ENCODE results near the gene KCNK6. TPM values are rescaled to one million over a fixed set of nuclear protein-coding genes. Genes with fewer than 3 reads are reported as not detected.
A peak's percentile ranks its signal among the peaks of the same experiment; 100 is the strongest.

KCNK6 gene
- total RNA-seq, 1 experiment from 2014 or later: 6.1 TPM

GRCh38 chr19:38310279-38310670, 9.4 kb upstream of the KCNK6 start:
- H3K9me3 ChIP-seq: no peaks in the 10 kb centered on the region
- Mint-ChIP-seq H3K9me3 (ENCODE audit: unreplicated experiment) (no peaks in the 10 kb centered on the region), H3K36me3 (ENCODE audit: insufficient read depth, unreplicated experiment) (peaks cover 15% of the 10 kb centered on the region), H3K27me3 (ENCODE audit: insufficient read depth, unreplicated experiment) (no peaks in the 10 kb centered on the region), H3K4me1 (ENCODE audit: low read depth, unreplicated experiment) (peaks cover 6% of the 10 kb centered on the region), H3K27ac (ENCODE audit: unreplicated experiment) (no peak overlapping the region), H3K4me3 (ENCODE audit: unreplicated experiment) (no peak overlapping the region)
- DNase-seq: no peak
- no peaks in the 10 kb centered on the region for H3K27me3 ChIP-seq (replicated peaks; ENCODE audit: control insufficient read depth, insufficient read depth, low read length)
- no peak overlapping the region for H3K4me3 ChIP-seq (ENCODE audit: low read depth, low read length)
- intact Hi-C loops (cut with micrococcal nuclease; ENCODE audit: unreplicated experiment): no loop called here
- ChIA-PET POLR2A (no interaction called here), CTCF (no interaction called here)
- TF ChIP-seq CTCF (IDR thresholded peaks at IDR 0.05; ENCODE audit: insufficient read depth in 1 of 2, low read depth in 1 of 2, low read length in 1 of 2, severe bottlenecking in 1 of 2, unreplicated experiment in 1 of 2): no peak
- peaks cover 3% of the 10 kb centered on the region for H3K4me1 ChIP-seq
- H3K36me3 ChIP-seq (ENCODE audit: control insufficient read depth, insufficient read depth, low read length): no peaks in the 10 kb centered on the region
- no TSS peak for BruUV-seq (replicated peaks)

- intact Hi-C loops (cut with micrococcal nuclease; ENCODE audit: unreplicated experiment): no loop called here
- DNase-seq: no peak
- Histone ChIP-seq H3K27me3 (replicated peaks; ENCODE audit: control insufficient read depth, insufficient read depth, low read length) (no peaks in the 10 kb centered on the region), H3K9me3 (no peaks in the 10 kb centered on the region), H3K36me3 (ENCODE audit: control insufficient read depth, insufficient read depth, low read length) (no peaks in the 10 kb centered on the region), H3K4me1 (no peaks in the 10 kb centered on the region; the same call in 1 of the 2 replicates), H3K4me3 (ENCODE audit: low read depth, low read length) (no peak overlapping the region)
- Mint-ChIP-seq H3K27ac (ENCODE audit: unreplicated experiment) (no peak overlapping the region), H3K4me3 (ENCODE audit: unreplicated experiment) (no peak overlapping the region), H3K9me3 (ENCODE audit: unreplicated experiment) (no peaks in the 10 kb centered on the region), H3K36me3 (ENCODE audit: insufficient read depth, unreplicated experiment) (peaks cover 21% of the 10 kb centered on the region), H3K27me3 (ENCODE audit: insufficient read depth, unreplicated experiment) (no peaks in the 10 kb centered on the region), H3K4me1 (ENCODE audit: low read depth, unreplicated experiment) (peaks cover 6% of the 10 kb centered on the region)
- ChIA-PET POLR2A (interaction anchor here (0.7 kb wide), 2 partner anchors 43 to 79 kb away, joined by 4 to 6 read pairs; no protein-coding TSS in a partner anchor), CTCF (no interaction called here)
- no peak for TF ChIP-seq CTCF (IDR thresholded peaks at IDR 0.05; ENCODE audit: insufficient read depth in 1 of 2, low read depth in 1 of 2, low read length in 1 of 2, severe bottlenecking in 1 of 2, unreplicated experiment in 1 of 2)
- no TSS peak for BruUV-seq (replicated peaks)
These were observed 8.7 kb upstream of the KCNK6 start for GRCh38 chr19:38310986-38311385.

DNA sequence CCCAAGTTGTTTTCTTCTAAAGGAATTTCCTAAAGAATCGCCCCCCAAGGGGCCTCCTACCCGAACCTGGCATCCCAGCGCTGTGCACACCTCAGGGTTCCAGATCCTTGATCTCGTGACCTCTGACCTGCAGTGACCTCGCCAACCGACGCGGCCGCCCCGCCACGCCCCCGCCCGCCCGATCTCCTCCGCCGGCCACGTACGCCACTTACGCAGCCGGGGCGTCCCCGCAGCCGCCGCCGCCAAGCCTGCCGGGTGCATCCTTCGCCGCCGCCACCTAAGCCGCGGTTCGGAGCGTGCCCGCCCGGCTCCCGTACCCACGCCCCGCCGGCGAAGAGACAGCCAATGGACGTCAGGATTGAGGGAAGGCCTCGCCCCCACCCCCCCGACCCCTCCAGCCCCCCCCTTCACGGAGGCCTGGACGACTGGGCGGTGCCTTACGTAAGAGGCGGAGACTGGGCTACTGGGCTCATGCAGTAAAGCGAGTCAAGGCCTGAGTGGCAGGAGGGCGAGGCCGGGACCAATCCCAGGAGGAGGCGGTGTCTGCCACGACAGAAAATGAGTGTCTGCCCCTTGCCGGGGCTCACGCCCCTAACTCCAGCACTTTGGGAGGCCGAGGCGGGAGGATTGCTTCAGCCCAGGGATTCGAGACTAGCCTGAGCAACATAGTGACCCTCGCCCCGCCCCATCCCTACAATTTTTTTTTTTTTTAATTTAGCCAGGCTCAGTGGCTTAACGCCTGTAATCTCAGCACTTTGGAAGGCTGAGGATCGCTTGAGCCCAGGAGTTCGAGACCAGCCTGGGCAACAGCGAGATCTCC, 3.8 kb upstream of the KCNK6 start, which contains the start of gene YIF1B:
TSS of gene YIF1B (minus strand) at position 291 of the 820 bp plus-strand sequence. CDS start at position 261, 30 bp downstream.
- intact Hi-C loops (cut with micrococcal nuclease; ENCODE audit: unreplicated experiment): loop anchor here (1.0 kb wide), 3 partner anchors 19 to 52 kb away; partner anchors contain the start of genes CATSPERG and SPINT2
- Histone ChIP-seq H3K27me3 (replicated peaks; ENCODE audit: control insufficient read depth, insufficient read depth, low read length) (no peaks in the 10 kb centered on the region), H3K36me3 (ENCODE audit: control insufficient read depth, insufficient read depth, low read length) (no peaks in the 10 kb centered on the region), H3K9me3 (no peaks in the 10 kb centered on the region), H3K4me3 (ENCODE audit: low read depth, low read length) (peak within 1 kb of the TSS; percentile 61), H3K4me1 (peaks cover 4% of the 10 kb centered on the region; the same call in 1 of the 2 replicates)
- Mint-ChIP-seq H3K27ac (ENCODE audit: unreplicated experiment) (peak within 1 kb of the TSS; percentile 91), H3K4me3 (ENCODE audit: unreplicated experiment) (peak within 1 kb of the TSS; percentile 96), H3K27me3 (ENCODE audit: insufficient read depth, unreplicated experiment) (no peaks in the 10 kb centered on the region), H3K9me3 (ENCODE audit: unreplicated experiment) (no peaks in the 10 kb centered on the region), H3K36me3 (ENCODE audit: insufficient read depth, unreplicated experiment) (peaks cover 14% of the 10 kb centered on the region), H3K4me1 (ENCODE audit: low read depth, unreplicated experiment) (peaks cover 11% of the 10 kb centered on the region)
- POLR2A ChIA-PET: no interaction called here
- DNase-seq: peak; percentile 98 to 99
- no TSS peak for BruUV-seq (replicated peaks)
- TF ChIP-seq CTCF (IDR thresholded peaks at IDR 0.05; ENCODE audit: insufficient read depth in 1 of 2, low read depth in 1 of 2, low read length in 1 of 2, severe bottlenecking in 1 of 2, unreplicated experiment in 1 of 2): no peak
- CTCF ChIA-PET: interaction anchor here (0.7 kb wide), 1 partner anchor 32 kb away, joined by 5 read pairs; no protein-coding TSS in a partner anchor

Measured in Caco-2 (cell line).